ENCODE results near the gene CDK5RAP1.

DNA sequence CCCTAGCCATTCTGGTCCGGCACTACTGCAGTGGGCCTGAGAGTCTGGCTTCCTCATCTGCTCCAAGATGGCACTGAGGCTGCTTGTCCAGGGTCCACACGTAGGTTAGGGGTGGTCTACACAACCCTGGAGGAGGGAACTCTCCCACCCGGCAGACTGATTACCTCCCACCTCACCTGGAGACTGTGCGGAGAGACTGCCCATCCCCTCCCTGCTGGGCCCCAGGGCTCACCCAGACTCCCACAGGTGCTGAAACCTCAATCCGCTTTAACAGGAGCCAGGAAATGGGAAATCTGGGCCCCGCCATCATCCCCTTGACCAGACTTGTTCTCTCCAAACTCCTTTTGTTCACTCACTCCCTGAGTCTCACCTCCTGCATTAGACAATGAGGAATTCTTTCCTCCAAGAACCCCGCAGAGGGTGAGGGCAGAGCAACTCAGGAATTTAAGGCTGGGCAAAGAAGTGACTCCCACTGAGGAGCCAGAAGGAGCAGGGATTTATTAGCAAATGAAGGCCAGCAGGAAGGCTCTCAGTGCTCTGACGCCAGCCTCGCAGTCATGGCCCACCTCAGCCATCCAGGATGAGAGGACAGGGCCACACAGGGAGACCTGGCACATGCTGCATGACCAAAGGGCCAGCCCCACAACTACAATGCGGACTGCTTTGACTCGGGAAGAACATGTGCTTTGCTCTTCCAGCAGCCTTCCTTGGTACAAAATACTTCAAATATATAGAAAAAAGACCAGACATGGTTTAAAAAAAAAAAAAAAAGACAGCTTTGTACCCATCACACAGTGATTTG is 53.0 kb downstream of the CDK5RAP1 start:
- no peak for TF ChIP-seq POLR2A (IDR thresholded peaks at IDR 0.05)
- TF ChIP-seq, protein P1, sequence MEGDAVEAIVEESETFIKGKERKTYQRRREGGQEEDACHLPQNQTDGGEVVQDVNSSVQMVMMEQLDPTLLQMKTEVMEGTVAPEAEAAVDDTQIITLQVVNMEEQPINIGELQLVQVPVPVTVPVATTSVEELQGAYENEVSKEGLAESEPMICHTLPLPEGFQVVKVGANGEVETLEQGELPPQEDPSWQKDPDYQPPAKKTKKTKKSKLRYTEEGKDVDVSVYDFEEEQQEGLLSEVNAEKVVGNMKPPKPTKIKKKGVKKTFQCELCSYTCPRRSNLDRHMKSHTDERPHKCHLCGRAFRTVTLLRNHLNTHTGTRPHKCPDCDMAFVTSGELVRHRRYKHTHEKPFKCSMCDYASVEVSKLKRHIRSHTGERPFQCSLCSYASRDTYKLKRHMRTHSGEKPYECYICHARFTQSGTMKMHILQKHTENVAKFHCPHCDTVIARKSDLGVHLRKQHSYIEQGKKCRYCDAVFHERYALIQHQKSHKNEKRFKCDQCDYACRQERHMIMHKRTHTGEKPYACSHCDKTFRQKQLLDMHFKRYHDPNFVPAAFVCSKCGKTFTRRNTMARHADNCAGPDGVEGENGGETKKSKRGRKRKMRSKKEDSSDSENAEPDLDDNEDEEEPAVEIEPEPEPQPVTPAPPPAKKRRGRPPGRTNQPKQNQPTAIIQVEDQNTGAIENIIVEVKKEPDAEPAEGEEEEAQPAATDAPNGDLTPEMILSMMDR (IDR thresholded peaks at IDR 0.05 in 8 of 11, conservative IDR thresholded peaks at IDR 0.05 in 3 of 11): no peak

Data from spleen (tissue), 7 donors.